ENCODE measurements around the gene L3MBTL1.

L3MBTL1 gene

GRCh38 chr20:43508106-43508505 lies 609 bp downstream of the L3MBTL1 start:
- no peak for DNase-seq

- DNase-seq, result no peak
These were observed 1.1 kb downstream of the L3MBTL1 start for GRCh38 chr20:43508604-43509040.

- DNase-seq, result no peak
These were observed 4.4 kb downstream of the L3MBTL1 start for GRCh38 chr20:43511879-43512278.

- no peak for DNase-seq
These were observed 6.0 kb downstream of the L3MBTL1 start for GRCh38 chr20:43513372-43513930.

- peak; percentile 89 for DNase-seq
These were observed 6.6 kb downstream of the L3MBTL1 start for GRCh38 chr20:43513931-43514647.

GRCh38 chr20:43514648-43514999 lies 7.1 kb downstream of the L3MBTL1 start:
- peak; percentile 16 for DNase-seq

GRCh38 chr20:43515628-43516027 lies 8.1 kb downstream of the L3MBTL1 start:
- DNase-seq, result no peak

- no peak for DNase-seq
These were observed 8.8 kb downstream of the L3MBTL1 start for GRCh38 chr20:43516251-43516824.

GRCh38 chr20:43520074-43520630 lies 12.7 kb downstream of the L3MBTL1 start:
- no peak for DNase-seq

- no peak for DNase-seq
These were observed 17.5 kb downstream of the L3MBTL1 start for GRCh38 chr20:43525021-43525420.

GRCh38 chr20:43528258-43528875 lies 20.9 kb downstream of the L3MBTL1 start:
- no peak for DNase-seq

GRCh38 chr20:43529051-43529450 lies 21.6 kb downstream of the L3MBTL1 start:
- DNase-seq, result no peak

- DNase-seq, result no peak
These were observed 22.1 kb downstream of the L3MBTL1 start for GRCh38 chr20:43529457-43530153.

- no peak for DNase-seq
These were observed 23.0 kb downstream of the L3MBTL1 start for GRCh38 chr20:43530321-43531090.

- no peak for DNase-seq
These were observed 23.6 kb downstream of the L3MBTL1 start for GRCh38 chr20:43531091-43531443.

- DNase-seq, result no peak
These were observed 25.0 kb downstream of the L3MBTL1 start for GRCh38 chr20:43532416-43533055.

GRCh38 chr20:43533060-43533459 lies 25.6 kb downstream of the L3MBTL1 start:
- DNase-seq, result no peak

GRCh38 chr20:43534016-43534415 lies 26.5 kb downstream of the L3MBTL1 start:
- DNase-seq, result no peak

- no peak for DNase-seq
These were observed 27.4 kb downstream of the L3MBTL1 start for GRCh38 chr20:43534791-43535350.

- no peak for DNase-seq
These were observed 28.0 kb downstream of the L3MBTL1 start for GRCh38 chr20:43535370-43536004.

Data from NCI-H226 (cell line).